ENCODE measurements around the gene YIPF3. TPM values are rescaled to one million over a fixed set of nuclear protein-coding genes. Genes with fewer than 3 reads are reported as not detected.

Gene YIPF3
- 111 and 132 TPM in 2 replicates for total RNA-seq

GRCh38 chr6:43516697-43517504, at the start of gene YIPF3, which contains the start of gene POLR1C:
Gene YIPF3, minus strand, starts transcription at chr6:43516926. Its CDS starts 119 bp downstream, at chr6:43516807.
Gene POLR1C, plus strand, starts transcription at chr6:43517089. Its CDS starts 21 bp downstream, at chr6:43517110.

GRCh38 chr6:43509984-43510826, 6.5 kb downstream of the YIPF3 start, which contains the start of gene LRRC73:
Gene LRRC73, minus strand, starts transcription at chr6:43510346. Its CDS starts 561 bp downstream, at chr6:43509785.

DNA sequence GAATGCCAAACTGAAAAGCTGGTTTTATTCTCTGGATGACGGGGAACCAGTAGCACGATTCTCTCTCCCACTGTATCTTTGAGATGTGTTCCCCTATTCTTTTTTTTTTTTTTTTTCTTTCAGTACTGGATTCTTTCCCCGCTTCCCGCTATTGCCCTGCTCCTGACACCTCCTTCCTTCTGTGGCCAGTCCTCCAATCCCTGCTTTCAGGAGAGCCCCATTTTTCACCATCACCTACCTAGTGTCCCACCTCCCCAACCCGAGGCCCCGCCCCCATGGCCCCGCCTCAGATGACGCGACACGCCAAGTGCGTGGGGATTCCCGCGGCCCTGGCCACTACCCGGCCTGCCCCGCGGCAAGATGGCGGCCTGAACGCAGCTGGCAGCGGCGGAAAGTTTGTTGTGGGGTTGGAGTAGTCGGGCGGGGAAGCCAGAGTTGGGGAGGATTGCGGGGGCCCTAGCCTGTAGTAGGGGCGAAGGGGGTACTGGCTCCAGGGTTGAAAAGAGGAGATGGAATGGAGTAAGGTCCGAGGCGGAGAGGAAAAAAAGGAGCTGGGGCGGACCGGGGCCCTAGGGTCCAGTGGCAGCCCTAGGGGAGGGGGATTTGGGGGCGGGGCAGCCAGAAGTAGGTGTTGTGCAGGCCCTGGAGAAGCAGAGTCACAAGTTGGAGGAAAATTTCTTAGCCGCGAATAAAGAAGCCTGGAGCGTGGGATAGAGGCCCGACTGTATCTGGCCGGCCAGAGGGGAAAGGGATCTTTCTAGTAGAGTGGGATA, 39.3 kb downstream of the YIPF3 start, which contains the start of gene TJAP1:
Gene TJAP1 (plus strand): TSS at position 336 of the 773 bp plus-strand sequence. CDS start 21,432 bp downstream, outside the sequence.

Other genes starting within 250 kb of the YIPF3 start
- gene SLC22A7, start 218.7 kb downstream of the YIPF3 start, total RNA-seq: not detected in 2 replicates
- gene CRIP3, start 208.1 kb downstream of the YIPF3 start, total RNA-seq: 0.13 and 0.19 TPM in 2 replicates
- gene ZNF318, start 147.3 kb downstream of the YIPF3 start, total RNA-seq: 5.5 and 6.8 TPM in 2 replicates
- gene ABCC10, start 89.4 kb downstream of the YIPF3 start, total RNA-seq: 20.3 and 23.0 TPM in 2 replicates
- 0.12 TPM in 1 of 2 replicates, not detected in the other for gene DLK2, start 61.4 kb downstream of the YIPF3 start, total RNA-seq
- gene TJAP1, start 39.4 kb downstream of the YIPF3 start, total RNA-seq: 10.7 and 11.4 TPM in 2 replicates
- gene LRRC73, start 6.6 kb downstream of the YIPF3 start, total RNA-seq: 0.79 and 0.81 TPM in 2 replicates
- 20.0 and 26.4 TPM in 2 replicates for gene POLR1C, start 163 bp upstream of the YIPF3 start, total RNA-seq
- gene XPO5, start 59.1 kb upstream of the YIPF3 start, total RNA-seq: 12.7 and 19.7 TPM in 2 replicates
- 17.0 and 18.4 TPM in 2 replicates for gene POLH, start 59.3 kb upstream of the YIPF3 start, total RNA-seq
- gene GTPBP2, start 112.3 kb upstream of the YIPF3 start, total RNA-seq: 46.4 and 47.8 TPM in 2 replicates
- 15.4 and 18.1 TPM in 2 replicates for gene MAD2L1BP, start 118.9 kb upstream of the YIPF3 start, total RNA-seq
- 0.40 and 0.44 TPM in 2 replicates for gene RSPH9, start 128.1 kb upstream of the YIPF3 start, total RNA-seq
- 39.5 and 42.5 TPM in 2 replicates for gene MRPS18A, start 170.9 kb upstream of the YIPF3 start, total RNA-seq

Measured in aortic smooth muscle cell (primary cell).